Measurements from ENCODE around the gene CCDC27.

DNA sequence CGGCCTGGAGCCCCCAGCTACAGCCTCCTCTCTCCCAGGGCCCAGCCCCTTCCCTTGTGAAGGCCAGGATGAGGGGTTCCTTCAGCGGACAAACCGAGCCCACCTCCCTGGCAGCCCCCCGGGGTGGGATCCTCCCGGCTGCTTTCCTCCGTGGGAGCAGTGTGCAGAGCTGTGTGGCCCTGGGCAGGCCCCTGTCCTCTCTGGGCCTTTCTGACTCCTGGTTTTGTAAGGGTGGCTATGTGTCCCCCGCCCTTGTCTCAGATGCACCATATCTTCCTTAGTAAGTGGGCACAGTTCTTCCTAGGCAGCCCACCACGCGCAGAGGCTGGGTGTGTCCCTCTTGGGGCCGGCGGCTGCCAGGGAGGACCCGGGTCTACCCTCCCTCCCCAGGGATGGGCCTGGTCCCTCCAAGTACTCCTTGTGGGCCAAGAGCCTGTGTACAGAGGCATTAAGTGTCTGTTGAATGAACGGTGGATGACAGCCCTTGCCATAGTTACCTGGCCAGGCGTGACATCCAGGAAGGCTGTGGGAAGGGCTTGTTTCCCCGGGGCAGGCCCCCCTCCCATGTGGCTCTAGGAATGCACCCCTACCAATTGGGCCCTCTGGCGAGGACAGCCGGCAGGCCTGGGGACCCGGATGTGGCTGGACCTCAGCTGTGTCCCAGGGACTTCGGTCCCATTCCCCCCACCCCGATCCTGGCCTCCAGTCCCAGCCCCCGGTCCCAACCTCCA, 24.1 kb downstream of the CCDC27 start:
- TF ChIP-seq GATA1 (IDR thresholded peaks at IDR 0.05; ENCODE audit: low read depth, low read length) (no peak), POLR2A (IDR thresholded peaks at IDR 0.05; ENCODE audit: low read length) (no peak)
